GM12873 (cell line): Measurements from ENCODE around the gene TRDMT1.

Experiments used
- CTCF ChIP-seq: IDR thresholded peaks from 2 replicates; pipeline ENCODE4 v1.5.1; 2012; ENCODE audit warnings: low read depth, mild to moderate bottlenecking, moderate library complexity, low read length, control low read depth; ENCODE audit not compliant: insufficient read depth; ENCODE audit errors: missing control alignments

Gene TRDMT1

GRCh38 chr10:17200001-17200911 is 1.2 kb downstream of the TRDMT1 start:
- no peak for TF ChIP-seq CTCF

GRCh38 chr10:17199351-17199804 is 2.1 kb downstream of the TRDMT1 start:
- TF ChIP-seq CTCF = no peak

- TF ChIP-seq CTCF = no peak
Measured at GRCh38 chr10:17196573-17196972, 4.9 kb downstream of the TRDMT1 start.

GRCh38 chr10:17196045-17196444 is 5.4 kb downstream of the TRDMT1 start:
- no peak for TF ChIP-seq CTCF

- TF ChIP-seq CTCF = no peak
Measured at GRCh38 chr10:17195083-17195482, 6.4 kb downstream of the TRDMT1 start.

GRCh38 chr10:17190602-17191001 is 10.9 kb downstream of the TRDMT1 start:
- TF ChIP-seq CTCF = no peak

- TF ChIP-seq CTCF = no peak
Measured at GRCh38 chr10:17188644-17189172, 12.8 kb downstream of the TRDMT1 start.
